ENCODE results near the gene RIPOR2.

Gene RIPOR2

DNA sequence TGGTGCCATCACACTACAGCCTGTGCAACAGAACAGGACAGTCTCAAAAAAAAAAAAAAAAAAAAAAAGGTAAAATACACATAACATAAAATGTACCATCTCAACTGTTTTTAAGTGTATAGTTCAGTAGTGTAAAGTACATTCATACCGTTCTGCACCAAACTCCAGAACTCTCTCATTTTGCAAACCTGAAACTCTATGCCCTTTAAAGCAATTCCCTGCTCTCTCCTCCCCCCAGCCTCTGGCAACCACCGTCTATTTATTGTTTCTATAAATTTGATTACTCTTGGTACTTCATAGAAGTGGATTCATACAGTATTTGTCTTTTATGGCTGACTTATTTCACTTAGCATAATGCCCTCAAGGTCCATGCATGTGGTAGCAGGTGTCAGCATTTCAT, 12.9 kb downstream of the RIPOR2 start:
- ChIA-PET CTCF (no interaction called here), POLR2A (no interaction called here)
- peaks cover 14% of the 10 kb centered on the region for H3K4me1 ChIP-seq (ENCODE audit: control insufficient read depth, insufficient read depth, low read length)
- H3K27ac ChIP-seq (ENCODE audit: extremely low read depth, low read depth, low read length), result no peak overlapping the region
- TF ChIP-seq ZBTB48 (tag by site-specific recombination; IDR thresholded peaks at IDR 0.05) (no peak), OVOL3 (tag by site-specific recombination; IDR thresholded peaks at IDR 0.05) (no peak), SALL2 (tag by site-specific recombination; IDR thresholded peaks at IDR 0.05; ENCODE audit: borderline replicate concordance) (no peak), ZNF544 (tag by site-specific recombination; IDR thresholded peaks at IDR 0.05) (no peak), ZNF174 (tag by site-specific recombination; IDR thresholded peaks at IDR 0.05) (no peak), ZNF514 (tag by site-specific recombination; IDR thresholded peaks at IDR 0.05) (no peak), ZNF548 (tag by site-specific recombination; IDR thresholded peaks at IDR 0.05) (no peak), ZNF335 (tag by site-specific recombination; conservative IDR thresholded peaks at IDR 0.05) (no peak), YY2 (tag by site-specific recombination; IDR thresholded peaks at IDR 0.05) (no peak), GLI4 (tag by site-specific recombination; IDR thresholded peaks at IDR 0.05) (no peak), ZNF114 (tag by site-specific recombination; IDR thresholded peaks at IDR 0.05) (no peak), ZFHX2 (tag by site-specific recombination; conservative IDR thresholded peaks at IDR 0.05) (no peak), ZNF610 (tag by site-specific recombination; IDR thresholded peaks at IDR 0.05; ENCODE audit: borderline replicate concordance) (no peak)
- TF ChIP-seq, protein P1, sequence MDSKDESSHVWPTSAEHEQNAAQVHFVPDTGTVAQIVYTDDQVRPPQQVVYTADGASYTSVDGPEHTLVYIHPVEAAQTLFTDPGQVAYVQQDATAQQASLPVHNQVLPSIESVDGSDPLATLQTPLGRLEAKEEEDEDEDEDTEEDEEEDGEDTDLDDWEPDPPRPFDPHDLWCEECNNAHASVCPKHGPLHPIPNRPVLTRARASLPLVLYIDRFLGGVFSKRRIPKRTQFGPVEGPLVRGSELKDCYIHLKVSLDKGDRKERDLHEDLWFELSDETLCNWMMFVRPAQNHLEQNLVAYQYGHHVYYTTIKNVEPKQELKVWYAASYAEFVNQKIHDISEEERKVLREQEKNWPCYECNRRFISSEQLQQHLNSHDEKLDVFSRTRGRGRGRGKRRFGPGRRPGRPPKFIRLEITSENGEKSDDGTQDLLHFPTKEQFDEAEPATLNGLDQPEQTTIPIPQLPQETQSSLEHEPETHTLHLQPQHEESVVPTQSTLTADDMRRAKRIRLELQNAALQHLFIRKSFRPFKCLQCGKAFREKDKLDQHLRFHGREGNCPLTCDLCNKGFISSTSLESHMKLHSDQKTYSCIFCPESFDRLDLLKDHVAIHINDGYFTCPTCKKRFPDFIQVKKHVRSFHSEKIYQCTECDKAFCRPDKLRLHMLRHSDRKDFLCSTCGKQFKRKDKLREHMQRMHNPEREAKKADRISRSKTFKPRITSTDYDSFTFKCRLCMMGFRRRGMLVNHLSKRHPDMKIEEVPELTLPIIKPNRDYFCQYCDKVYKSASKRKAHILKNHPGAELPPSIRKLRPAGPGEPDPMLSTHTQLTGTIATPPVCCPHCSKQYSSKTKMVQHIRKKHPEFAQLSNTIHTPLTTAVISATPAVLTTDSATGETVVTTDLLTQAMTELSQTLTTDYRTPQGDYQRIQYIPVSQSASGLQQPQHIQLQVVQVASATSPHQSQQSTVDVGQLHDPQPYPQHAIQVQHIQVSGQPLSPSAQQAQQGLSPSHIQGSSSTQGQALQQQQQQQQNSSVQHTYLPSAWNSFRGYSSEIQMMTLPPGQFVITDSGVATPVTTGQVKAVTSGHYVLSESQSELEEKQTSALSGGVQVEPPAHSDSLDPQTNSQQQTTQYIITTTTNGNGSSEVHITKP (tag by site-specific recombination; IDR thresholded peaks at IDR 0.05), result no peak
- TF ChIP-seq, protein P2, sequence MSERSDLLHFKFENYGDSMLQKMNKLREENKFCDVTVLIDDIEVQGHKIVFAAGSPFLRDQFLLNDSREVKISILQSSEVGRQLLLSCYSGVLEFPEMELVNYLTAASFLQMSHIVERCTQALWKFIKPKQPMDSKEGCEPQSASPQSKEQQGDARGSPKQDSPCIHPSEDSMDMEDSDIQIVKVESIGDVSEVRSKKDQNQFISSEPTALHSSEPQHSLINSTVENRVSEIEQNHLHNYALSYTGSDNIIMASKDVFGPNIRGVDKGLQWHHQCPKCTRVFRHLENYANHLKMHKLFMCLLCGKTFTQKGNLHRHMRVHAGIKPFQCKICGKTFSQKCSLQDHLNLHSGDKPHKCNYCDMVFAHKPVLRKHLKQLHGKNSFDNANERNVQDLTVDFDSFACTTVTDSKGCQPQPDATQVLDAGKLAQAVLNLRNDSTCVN (tag by site-specific recombination; optimal IDR thresholded peaks at IDR 0.05), result no peak
- TF ChIP-seq, protein P3, sequence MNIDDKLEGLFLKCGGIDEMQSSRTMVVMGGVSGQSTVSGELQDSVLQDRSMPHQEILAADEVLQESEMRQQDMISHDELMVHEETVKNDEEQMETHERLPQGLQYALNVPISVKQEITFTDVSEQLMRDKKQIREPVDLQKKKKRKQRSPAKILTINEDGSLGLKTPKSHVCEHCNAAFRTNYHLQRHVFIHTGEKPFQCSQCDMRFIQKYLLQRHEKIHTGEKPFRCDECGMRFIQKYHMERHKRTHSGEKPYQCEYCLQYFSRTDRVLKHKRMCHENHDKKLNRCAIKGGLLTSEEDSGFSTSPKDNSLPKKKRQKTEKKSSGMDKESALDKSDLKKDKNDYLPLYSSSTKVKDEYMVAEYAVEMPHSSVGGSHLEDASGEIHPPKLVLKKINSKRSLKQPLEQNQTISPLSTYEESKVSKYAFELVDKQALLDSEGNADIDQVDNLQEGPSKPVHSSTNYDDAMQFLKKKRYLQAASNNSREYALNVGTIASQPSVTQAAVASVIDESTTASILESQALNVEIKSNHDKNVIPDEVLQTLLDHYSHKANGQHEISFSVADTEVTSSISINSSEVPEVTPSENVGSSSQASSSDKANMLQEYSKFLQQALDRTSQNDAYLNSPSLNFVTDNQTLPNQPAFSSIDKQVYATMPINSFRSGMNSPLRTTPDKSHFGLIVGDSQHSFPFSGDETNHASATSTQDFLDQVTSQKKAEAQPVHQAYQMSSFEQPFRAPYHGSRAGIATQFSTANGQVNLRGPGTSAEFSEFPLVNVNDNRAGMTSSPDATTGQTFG (tag by site-specific recombination; IDR thresholded peaks at IDR 0.05; ENCODE audit: borderline replicate concordance), result no peak
- TF ChIP-seq, protein P4, sequence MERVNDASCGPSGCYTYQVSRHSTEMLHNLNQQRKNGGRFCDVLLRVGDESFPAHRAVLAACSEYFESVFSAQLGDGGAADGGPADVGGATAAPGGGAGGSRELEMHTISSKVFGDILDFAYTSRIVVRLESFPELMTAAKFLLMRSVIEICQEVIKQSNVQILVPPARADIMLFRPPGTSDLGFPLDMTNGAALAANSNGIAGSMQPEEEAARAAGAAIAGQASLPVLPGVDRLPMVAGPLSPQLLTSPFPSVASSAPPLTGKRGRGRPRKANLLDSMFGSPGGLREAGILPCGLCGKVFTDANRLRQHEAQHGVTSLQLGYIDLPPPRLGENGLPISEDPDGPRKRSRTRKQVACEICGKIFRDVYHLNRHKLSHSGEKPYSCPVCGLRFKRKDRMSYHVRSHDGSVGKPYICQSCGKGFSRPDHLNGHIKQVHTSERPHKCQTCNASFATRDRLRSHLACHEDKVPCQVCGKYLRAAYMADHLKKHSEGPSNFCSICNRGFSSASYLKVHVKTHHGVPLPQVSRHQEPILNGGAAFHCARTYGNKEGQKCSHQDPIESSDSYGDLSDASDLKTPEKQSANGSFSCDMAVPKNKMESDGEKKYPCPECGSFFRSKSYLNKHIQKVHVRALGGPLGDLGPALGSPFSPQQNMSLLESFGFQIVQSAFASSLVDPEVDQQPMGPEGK (tag by site-specific recombination; IDR thresholded peaks at IDR 0.05), result no peak
- TF ChIP-seq, protein P5, sequence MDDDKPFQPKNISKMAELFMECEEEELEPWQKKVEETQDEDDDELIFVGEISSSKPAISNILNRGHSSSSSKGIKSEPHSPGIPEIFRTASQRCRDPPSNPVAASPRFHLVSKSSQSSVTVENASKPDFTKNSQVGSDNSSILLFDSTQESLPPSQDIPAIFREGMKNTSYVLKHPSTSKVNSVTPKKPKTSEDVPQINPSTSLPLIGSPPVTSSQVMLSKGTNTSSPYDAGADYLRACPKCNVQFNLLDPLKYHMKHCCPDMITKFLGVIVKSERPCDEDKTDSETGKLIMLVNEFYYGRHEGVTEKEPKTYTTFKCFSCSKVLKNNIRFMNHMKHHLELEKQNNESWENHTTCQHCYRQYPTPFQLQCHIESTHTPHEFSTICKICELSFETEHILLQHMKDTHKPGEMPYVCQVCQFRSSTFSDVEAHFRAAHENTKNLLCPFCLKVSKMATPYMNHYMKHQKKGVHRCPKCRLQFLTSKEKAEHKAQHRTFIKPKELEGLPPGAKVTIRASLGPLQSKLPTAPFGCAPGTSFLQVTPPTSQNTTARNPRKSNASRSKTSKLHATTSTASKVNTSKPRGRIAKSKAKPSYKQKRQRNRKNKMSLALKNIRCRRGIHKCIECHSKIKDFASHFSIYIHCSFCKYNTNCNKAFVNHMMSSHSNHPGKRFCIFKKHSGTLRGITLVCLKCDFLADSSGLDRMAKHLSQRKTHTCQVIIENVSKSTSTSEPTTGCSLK (tag by site-specific recombination; IDR thresholded peaks at IDR 0.05), result no peak
- TF ChIP-seq, protein P6, sequence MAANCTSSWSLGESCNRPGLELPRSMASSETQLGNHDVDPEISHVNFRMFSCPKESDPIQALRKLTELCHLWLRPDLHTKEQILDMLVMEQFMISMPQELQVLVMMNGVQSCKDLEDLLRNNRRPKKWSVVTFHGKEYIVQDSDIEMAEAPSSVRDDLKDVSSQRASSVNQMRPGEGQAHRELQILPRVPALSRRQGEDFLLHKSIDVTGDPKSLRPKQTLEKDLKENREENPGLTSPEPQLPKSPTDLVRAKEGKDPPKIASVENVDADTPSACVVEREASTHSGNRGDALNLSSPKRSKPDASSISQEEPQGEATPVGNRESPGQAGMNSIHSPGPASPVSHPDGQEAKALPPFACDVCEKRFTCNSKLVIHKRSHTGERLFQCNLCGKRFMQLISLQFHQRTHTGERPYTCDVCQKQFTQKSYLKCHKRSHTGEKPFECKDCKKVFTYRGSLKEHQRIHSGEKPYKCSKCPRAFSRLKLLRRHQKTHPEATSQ (tag by site-specific recombination; IDR thresholded peaks at IDR 0.05), result no peak
- H3K4me3 ChIP-seq (ENCODE audit: low read depth, low read length), result no peak overlapping the region
- H3K9me3 ChIP-seq (ENCODE audit: control insufficient read depth, insufficient read depth, low read depth, low read length), result no peaks in the 10 kb centered on the region
- H3K36me3 ChIP-seq (ENCODE audit: control insufficient read depth in 2 of 2, insufficient read depth in 1 of 2, low read length in 2 of 2), result no peaks in the 10 kb centered on the region

All from HEK293 (cell line).